ENCODE measurements around the gene LECT2.

DNA sequence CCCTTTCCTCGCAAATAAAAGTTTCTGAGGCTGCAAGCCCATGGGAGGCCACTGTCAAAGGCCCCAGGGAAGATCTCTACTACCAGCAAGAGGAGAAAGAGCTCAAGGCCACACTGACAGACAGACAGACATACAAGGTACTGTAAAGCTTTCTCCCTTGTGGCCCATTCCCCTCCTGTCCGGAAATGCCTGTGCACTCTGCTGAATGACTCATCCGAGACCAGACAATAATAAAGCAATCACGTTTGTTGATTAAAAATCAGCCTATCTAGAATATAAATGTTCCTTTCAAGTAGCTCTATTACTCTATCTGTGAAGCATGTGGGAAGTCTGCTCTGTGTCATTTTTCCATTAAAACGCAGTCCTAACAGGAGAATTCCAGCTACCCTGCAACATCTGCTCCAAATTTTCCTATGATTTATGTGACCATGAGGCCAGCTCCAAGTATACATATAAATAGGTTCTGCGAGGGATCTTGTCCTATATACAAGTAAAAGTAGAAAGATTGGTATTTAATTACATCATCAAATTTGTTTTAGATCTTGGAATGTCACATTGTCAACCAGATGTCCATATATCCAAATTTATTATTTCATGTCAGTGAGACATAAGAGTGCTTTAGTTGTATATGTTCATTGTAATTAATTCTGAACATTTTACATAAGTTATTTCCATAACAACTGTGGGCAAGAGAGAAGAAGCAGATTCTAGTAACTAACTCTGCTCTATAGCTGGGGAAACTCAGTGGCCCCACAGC lies 39.3 kb upstream of the LECT2 start:
- TF ChIP-seq, protein P1, sequence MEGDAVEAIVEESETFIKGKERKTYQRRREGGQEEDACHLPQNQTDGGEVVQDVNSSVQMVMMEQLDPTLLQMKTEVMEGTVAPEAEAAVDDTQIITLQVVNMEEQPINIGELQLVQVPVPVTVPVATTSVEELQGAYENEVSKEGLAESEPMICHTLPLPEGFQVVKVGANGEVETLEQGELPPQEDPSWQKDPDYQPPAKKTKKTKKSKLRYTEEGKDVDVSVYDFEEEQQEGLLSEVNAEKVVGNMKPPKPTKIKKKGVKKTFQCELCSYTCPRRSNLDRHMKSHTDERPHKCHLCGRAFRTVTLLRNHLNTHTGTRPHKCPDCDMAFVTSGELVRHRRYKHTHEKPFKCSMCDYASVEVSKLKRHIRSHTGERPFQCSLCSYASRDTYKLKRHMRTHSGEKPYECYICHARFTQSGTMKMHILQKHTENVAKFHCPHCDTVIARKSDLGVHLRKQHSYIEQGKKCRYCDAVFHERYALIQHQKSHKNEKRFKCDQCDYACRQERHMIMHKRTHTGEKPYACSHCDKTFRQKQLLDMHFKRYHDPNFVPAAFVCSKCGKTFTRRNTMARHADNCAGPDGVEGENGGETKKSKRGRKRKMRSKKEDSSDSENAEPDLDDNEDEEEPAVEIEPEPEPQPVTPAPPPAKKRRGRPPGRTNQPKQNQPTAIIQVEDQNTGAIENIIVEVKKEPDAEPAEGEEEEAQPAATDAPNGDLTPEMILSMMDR (IDR thresholded peaks at IDR 0.05; ENCODE audit: low read depth, low read length), result no peak
- TF ChIP-seq, protein P2, sequence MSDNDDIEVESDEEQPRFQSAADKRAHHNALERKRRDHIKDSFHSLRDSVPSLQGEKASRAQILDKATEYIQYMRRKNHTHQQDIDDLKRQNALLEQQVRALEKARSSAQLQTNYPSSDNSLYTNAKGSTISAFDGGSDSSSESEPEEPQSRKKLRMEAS (IDR thresholded peaks at IDR 0.05; ENCODE audit: low read depth, low read length), result no peak
